HG03460 (cell line): ENCODE measurements around the gene TRIM45.
A peak's percentile ranks its signal among the peaks of the same experiment; 100 is the strongest.
"Not testable (repeated sequence)": the region's sequence is repeated elsewhere in the genome, so short reads cannot be mapped to it uniquely, and the experiment has no call there.

Source experiments
- ATAC-seq: cut with Tn5 transposase; IDR thresholded peaks from one replicate; pipeline ENCODE4 v1.9.1; 2021; ENCODE audit not compliant: unreplicated experiment

Gene TRIM45, protein sequence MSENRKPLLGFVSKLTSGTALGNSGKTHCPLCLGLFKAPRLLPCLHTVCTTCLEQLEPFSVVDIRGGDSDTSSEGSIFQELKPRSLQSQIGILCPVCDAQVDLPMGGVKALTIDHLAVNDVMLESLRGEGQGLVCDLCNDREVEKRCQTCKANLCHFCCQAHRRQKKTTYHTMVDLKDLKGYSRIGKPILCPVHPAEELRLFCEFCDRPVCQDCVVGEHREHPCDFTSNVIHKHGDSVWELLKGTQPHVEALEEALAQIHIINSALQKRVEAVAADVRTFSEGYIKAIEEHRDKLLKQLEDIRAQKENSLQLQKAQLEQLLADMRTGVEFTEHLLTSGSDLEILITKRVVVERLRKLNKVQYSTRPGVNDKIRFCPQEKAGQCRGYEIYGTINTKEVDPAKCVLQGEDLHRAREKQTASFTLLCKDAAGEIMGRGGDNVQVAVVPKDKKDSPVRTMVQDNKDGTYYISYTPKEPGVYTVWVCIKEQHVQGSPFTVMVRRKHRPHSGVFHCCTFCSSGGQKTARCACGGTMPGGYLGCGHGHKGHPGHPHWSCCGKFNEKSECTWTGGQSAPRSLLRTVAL

DNA sequence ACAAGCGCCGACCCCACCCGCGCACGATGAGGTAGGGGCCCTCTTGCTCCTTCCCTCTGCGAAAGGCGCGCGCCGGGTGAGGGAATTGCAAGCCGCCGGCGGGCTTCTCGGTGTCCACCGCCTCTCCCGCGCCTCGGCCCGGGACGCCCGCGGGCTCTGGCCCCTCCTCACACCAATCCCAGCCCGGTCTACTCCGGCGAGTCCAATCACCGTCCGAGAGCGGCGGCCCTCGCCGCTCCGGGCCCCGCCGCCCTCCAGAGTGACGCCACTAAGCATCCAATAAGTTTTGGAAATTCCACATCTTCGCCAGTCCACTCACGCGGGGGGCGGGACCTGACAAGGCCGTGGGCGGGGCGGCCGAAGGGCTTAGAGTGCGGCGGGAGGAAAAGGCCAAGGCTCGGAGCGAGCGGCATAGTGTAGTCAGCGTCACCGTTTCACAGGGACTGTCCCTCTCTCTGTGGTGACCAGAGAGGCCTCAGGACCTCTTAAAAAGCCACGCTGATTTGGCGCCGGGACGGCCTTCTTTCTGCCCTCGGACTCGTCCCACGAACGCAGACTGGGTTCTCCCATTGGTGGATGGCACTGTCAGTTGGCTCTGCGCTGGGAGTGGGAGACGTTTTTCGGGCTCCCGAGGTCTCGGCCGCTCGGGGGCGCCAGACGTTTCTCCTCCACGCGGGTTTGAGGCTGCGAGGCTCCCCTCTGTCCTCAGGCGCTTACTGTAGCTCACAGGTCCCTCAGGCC, at the start of gene TRIM45:
Gene TRIM45, minus strand, starts transcription at position 161 of the 741 bp plus-strand sequence. CDS start 548 bp downstream, outside the sequence.
- peak; percentile 85 for ATAC-seq

DNA sequence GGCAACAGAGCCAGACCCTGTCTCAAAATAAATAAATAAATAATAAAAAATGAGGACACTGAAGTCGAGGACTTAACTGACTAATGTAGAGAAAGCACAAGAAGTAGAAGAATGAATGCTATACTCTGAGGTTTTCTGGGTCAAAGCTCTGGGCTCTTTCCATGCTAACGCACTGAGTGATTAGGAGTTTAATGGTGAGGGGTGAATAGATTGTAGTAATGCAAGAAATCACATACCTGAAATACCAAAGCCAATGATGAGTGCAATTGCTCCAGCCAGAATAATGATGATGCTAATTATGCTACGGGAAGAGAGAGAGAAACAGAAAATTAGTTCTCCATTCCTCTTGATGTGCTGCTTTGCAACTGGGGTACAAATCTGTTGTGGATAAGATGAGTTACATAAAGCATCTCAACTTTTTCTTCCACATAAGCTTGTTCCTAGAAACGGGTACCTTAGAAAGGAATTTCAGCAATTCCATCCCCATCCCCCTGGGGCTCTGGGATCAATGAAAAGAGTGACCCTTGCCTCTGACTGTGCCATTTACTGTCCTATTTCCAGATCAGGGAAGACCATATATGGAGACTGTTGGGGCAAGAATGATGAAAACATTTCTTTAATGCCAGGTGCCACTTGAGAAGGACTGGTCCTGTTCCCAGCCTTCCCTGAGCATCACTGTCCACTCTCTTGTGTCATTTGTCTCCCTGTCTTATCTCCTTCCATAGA, 48.5 kb upstream of the TRIM45 start:
- ATAC-seq = no peak

DNA sequence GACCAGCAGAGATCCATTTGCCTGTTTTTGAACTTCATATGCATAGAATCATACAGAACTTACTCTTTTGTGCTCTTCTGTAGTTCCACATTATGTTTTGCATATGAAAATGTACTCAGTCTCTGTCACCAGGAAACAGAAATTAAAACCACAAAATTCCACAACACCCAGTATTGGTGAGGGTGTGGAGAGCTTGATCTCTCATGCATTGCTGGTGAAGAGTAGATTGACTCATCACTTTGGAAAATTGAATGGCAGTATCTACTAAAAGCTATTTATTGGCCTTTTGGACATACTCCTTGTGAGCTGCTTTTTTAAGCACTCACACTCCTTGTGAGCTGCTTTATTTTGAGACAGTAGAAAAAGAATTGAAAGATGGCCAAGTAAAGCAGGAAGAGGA, 45.9 kb upstream of the TRIM45 start:
- no peak for ATAC-seq

DNA sequence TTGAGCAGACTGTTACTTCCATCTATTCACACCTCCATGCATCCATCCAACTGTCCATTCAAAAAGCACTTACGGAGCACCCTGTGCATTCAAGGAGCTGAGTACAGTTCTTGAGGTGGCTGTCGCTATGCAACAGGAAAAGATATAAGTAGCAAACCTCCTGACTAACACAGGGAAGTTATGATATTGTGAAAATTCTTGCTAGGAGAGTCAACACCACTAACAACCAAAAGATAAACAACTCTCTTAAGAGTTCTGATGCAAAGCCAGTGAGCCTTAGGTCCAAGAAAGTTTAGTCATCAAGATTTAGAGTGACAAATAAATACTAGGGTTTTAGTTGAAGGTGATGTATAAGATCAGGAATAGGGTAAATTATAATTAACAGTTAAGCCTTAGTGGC, 44.5 kb upstream of the TRIM45 start:
- no peak for ATAC-seq

DNA sequence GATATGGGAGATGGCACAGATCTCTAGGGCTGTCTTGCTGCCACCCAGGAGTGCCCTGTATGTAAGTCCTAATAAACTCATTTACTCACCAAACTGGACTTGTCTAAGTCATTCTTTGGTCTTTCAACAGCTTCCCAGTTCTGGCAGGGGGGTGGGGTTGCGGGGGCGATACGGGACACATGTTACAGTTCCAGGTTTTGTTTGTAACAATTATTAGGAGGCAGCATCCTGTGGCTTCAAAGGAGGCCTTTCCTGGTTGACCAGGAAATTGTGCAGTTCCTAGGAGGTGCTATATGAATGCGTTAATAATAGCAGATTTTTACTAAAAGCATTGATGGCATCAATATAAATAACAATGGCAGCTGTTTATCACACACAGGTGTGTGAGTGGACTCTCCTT, 42.7 kb upstream of the TRIM45 start:
- no peak for ATAC-seq

DNA sequence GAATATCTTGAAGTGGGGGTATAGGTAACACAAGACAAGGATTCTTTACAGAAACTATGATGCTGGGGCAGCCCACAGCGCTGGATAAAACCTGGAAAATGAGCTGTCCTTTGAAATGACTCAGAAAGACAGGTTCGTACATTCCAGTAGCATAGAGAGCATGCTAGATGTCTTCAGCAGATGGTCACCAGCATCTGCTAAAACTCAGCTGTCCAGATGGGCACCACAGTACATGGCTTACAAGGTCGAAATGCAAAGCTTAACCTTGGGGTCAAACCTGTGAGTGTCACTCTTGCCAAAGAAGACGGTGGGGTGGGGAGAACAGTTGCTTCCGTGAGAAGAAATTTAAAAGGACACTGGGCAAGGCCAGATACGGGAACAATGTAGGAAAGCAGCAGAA, 41.3 kb upstream of the TRIM45 start:
- no peak for ATAC-seq

DNA sequence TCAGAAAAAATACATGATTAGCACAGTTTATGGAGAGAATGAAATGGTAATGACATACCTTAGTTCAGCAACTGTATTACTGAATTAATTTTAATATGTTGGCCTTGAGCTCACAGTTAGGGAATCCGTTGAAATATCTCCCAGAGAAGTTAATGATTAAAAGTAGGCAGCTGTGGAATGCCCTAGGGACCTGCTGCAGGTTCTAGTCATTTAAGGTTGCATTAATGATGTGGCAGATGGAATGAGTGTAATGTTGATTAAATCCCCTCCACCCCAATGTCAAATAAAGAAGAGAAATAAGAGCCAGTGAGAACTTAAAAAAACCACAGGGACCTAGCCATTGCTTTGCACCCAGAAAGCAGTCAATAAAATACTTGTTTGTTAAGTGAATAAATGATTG, 40.3 kb upstream of the TRIM45 start:
- ATAC-seq = no peak

DNA sequence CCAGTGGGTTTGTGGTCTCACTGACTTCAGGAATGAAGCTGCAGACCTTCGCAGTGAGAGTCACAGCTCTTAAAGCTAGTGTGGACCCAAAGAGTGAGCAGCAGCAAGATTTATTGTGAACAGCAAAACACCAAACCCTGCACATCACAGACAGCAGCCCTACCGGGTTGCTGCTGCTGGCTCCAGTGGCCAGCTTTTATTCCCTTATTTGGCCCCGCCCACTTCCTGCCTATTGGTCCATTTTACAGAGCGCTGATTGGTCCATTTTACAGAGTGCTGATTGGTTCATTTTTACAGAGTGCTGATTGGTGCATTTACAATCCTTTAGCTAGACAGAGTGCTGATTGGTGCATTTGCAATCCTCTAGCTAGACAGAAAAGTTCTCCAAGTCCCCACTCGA, 29.8 kb upstream of the TRIM45 start:
- ATAC-seq = not testable (repeated sequence)

DNA sequence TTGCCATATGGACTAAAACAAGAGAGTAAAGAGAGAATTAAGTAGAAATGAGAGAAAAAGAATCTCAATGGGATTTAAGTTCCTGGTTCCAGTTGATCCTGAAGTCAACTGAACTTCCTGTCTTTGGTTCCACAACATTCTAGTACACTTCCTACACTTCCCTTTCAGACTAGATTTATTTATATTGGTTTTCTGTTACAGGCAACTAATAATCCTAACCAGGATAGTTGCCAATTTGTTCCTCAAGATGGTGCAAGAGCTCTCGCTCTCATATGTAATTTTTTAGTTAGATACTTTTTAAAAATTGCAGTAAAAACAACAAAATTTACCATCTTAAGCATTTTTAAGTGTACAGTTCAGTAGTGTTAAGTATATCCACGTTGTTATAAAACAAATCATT, 28.8 kb upstream of the TRIM45 start:
- no peak for ATAC-seq

DNA sequence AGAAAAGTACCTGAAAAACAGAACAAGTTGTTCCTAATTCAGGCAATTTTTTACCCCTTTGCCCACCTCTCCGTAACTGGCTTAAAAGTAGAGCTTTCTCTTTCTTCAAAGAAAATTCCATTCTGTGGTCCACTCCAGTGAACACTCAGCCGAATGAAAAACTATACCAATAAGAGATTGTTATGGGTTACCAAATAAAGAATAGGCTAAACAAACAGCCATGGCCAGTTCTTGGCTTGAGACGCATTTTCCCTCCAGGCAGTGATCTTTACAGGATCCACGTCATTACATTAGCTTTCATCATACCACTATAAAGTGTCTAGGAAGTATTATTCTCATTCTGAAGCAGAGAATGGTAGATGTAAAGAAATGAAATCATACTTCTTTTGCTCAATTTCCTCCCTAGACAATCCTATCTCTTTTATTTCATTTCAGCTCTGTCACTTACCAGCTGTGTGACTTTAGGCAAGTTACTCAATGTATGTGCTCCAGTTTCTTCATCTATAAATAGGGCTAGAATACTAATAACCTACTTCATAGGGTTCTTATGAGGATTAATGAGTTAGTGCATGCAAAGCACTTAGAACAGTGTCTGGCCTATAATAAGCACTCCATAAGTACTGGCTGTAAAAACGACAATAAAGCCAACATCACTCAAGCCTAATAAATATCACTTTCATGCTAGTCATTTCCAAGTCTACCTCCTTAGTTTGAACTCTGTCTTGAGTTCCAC, 26.5 kb upstream of the TRIM45 start:
- no peak for ATAC-seq

DNA sequence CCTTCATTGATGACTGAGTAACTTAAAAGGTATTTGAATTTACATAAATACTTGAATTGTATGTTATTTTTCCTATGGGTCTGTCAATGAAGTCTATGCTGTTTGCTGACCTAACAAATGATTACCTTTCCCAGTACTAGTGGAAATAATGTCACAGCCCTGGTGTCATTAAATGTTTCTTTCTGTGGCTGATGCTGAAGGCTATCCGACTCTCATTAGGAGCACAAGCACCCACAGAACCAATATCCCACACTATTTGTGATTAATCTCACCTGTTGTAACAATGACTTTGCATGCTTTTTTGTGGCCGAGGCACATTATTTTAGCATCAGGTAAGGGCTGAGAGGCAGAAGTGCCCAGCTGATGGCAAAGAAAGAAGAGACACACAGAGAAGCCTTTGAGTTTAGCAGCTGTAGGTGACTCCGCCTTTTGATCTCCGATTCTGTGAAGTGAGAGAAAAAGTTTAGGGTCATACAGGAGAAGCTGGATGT, 25.8 kb upstream of the TRIM45 start:
- no peak for ATAC-seq

DNA sequence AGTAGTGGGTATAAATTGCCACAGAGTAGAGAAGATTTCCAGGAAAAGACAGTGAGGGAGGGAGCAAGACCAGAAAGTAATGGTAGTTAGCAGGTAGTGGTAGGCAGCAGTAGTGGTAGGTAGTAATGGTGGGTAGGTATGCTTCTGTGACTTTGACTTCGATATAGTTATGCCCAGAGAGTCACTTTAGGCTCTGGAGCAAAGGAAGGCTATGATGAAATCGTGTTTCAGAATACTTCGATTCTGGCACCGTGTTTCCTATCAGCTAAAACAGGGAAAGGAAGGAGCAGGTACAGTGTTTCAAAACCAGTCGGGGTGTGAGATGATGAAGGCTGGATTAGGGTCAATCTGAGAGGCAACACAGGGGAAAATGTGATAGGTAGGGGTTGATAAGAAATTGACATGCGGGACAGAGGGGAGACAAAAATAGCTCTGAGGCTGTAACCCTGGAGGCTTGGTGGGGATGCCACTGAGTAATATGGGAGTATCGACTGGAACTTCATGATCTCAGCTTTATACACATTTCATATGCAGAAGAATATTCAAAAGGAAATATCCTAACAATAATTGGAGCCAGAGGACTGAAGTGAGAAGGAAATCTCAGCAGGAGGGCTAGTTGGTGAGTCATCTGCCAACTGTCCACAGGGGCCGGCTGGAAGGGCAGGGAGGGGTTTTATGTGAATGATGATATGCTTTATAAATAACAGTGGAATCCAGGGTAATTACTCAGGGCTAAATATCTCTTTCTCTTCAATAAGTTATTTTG, 25.2 kb upstream of the TRIM45 start:
- no peak for ATAC-seq

DNA sequence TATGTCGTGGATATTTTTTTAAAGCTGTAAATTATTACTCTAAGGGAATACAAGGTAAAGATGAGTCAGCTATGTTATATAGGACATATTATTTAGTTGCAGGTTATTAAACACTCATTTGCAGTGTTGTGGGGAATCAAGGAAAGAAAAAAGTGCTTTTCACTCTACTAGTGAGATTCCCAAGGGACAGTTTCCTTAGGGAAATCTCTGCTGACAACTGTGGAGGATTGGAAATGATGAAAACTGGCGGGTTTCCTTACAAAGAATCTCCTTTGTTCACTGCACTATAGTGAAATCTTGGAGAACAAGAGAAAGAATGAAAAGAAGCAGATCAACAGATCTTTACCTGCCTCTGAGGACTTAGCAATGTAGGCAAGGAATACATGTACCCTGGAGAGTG, 24.5 kb upstream of the TRIM45 start:
- ATAC-seq = no peak

DNA sequence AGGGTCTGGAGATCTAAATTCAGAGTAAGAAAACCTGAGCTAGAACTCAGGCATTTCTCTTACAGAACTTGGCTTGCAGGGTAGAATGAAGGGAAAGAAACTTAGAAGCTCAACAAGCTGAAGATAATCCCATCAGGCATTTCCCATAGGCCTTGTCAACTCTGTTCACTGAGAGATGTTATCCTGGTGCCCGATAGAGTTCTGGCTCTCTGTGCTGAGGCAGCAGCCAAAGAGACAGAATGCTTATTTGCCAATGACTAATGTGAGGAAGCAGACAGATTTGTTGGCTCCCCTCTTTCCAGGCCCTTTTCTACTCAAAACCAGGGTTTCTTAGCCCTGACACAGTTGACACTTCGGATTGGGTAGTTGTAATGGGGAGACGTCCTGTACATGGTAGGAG, 22.3 kb upstream of the TRIM45 start:
- ATAC-seq = no peak

DNA sequence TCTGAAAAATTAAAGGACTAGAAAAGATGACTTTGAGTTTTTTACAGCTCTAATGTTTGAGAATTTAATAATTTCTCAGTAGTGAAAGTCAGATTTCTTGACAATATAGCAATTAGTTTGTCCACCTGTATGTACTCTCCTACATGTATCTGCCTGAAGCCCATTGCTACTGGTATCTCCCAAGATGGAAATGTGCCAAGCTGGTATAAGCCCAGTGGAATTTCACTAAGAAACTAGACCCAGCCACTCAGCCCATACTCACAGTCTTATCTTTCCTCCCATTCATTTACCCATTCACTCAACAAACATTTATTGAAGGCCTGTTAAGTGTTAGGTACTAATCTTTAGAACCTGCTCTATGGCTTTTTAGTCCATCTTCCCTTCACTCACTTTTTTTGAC, 21.6 kb upstream of the TRIM45 start:
- ATAC-seq = no peak

DNA sequence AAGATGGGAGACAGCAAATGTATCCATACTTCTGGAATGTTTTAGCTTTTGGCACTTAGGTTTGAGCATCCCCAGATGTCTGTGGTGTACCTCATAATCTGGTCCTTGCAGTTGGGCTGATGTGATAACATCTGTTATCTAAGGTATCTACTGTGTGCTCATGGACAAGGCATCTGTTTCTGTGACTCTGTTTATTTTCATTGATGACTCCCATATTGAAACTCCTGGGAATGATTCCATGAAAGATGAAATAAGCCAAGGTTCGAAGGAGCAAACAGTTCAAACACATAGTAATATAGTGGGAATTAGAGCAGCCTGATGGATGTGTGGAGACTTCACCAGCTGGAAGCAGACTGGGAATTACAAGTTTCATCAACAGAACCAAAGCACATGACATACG, 20.7 kb upstream of the TRIM45 start:
- no peak for ATAC-seq

DNA sequence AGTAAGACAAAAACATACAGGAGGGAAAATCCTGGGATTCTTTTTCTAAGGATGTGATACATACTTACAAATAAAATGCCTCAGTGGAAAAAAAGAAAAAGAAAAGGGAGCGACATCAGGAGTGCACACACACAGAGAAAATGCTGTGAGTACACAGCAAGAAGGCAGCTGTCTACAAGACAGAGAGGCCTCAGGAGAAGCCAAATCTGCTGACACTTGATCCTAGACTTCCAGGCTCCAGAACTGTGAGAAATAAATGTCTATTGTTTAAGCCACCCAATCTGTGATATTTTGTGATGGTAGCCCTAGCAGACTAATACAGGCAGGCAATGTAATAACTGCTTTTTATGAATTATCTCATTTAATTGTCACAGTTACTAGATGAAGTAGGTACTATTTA, 17.0 kb upstream of the TRIM45 start:
- ATAC-seq = no peak

DNA sequence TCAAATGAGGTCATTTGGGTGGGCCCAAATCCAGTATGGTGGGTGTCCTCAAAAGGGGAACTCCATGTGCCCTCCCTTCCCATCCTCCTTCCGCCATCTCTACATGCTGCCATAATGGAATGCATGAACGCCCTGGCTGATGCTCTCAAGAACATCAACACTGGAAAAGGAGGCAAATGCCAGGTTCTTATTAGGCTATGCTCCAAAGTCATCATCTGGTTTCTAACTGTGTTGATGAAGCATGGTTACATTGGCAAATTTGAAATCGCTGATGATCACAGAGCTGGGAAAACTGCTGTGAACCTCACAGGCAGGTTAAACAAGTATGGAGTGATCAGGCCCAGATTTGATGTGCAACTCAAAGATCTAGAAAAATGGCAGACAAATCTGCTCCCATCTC, 16.6 kb upstream of the TRIM45 start:
- no peak for ATAC-seq

DNA sequence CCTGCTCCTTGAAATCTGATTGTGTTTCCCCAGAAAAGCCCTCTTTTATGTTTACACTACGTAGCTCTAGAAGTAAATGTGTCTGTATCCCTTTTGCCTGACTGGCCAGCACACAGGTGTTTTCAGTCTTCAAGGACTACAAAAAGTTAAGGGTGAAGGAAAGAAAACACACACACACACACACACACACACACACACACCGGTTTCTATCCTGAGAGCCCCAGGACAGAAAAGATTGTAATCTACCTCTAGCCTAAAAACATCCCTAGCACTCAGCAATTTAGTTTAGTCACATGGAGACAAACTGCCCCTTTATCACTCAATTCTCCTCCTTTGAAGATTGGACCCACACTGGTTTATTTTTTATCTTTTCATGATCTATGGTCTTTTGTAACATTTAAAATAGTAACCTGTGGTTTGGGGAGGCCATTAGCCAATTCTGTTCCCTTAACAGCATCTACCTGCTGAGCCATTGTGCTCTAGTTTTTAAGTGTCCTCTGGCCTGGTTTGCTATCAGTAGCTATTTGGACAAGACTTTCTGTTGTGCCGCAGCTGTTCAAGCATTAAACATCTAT, 15.8 kb upstream of the TRIM45 start:
- no peak for ATAC-seq

DNA sequence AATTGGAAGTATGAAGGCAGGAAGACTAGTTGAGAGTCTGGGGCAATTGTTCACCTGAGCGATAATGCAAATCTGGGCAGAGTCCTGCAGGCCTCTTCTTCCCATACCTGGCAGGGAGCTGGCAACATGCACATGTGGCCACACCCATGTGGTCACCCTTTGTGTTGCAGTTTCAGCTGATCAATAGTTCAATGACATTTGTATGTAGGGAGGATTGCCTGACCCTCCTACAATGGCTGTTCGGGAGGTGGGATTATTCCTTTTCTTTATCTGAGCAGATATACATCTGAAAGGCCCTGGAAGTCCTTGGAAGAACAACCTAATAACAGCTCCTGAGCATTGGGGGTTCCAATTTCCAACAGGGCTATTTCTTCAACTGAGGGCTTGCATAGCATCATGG, 15.2 kb upstream of the TRIM45 start:
- ATAC-seq = no peak
